Activated CD4-positive, alpha-beta T cell treated with anti-CD3 and anti-CD28 coated beads for 36 hours (primary cell): ENCODE data around the gene AGA. TPM values are rescaled to one million over a fixed set of nuclear protein-coding genes. Genes with fewer than 3 reads are reported as not detected.

Source experiments
- ATAC-seq: fragments of 200-7000 bp; cut with Tn5 transposase; one replicate; pipeline ENCODE4 v1.10.0; 2021; ENCODE audit warnings: mild to moderate bottlenecking, moderate library complexity
- CTCF ChIA-PET: fragments of 350-600 bp; sonication (Branson Sonifier 250); formaldehyde crosslinking; loops from one replicate; lab custom pipeline; 2021; ENCODE audit warnings: antibody characterized with exemption; lab: Charles Lee
- POLR2A ChIA-PET: fragments of 350-600 bp; sonication (Branson Sonifier 250); formaldehyde crosslinking; loops from one replicate; lab custom pipeline; 2021; ENCODE audit warnings: antibody characterized with exemption, inconsistent platforms; lab: Charles Lee
- DNase-seq: peaks from one replicate; pipeline ENCODE4 v3.0.0-alpha.2; 2020
- H3K27ac Mint-ChIP-seq: one replicate; pipeline ENCODE4 v1.8.0; 2021; ENCODE audit warnings: mixed read lengths
- H3K27me3 Mint-ChIP-seq: one replicate; pipeline ENCODE4 v1.8.0; 2021; ENCODE audit warnings: mixed read lengths
- H3K36me3 Mint-ChIP-seq: one replicate; pipeline ENCODE4 v1.8.0; 2021; ENCODE audit warnings: low read depth, mixed read lengths
- H3K4me1 Mint-ChIP-seq: one replicate; pipeline ENCODE4 v1.8.0; 2021; ENCODE audit warnings: mixed read lengths
- H3K4me3 Mint-ChIP-seq: one replicate; pipeline ENCODE4 v1.8.0; 2021; ENCODE audit warnings: mild to moderate bottlenecking, moderate library complexity, mixed read lengths
- H3K9me3 Mint-ChIP-seq: one replicate; pipeline ENCODE4 v1.8.0; 2021; ENCODE audit warnings: low read depth, mixed read lengths
- intact Hi-C, 2 experiments: fragments of 100-400 bp; cut with DNase I in 1 of 2; cut with micrococcal nuclease in 1 of 2; formaldehyde crosslinking; loops; one replicate each; pipeline versions ENCODE4 v1.14.2 to v1.15.1; 2022 to 2024; cut with DNase I, micrococcal nuclease
- total RNA-seq, 2 experiments: library from RNA; stranded (reverse); gene quantifications; one replicate each; pipeline ENCODE4 v1.2.3, GENCODE V29; 2021

Gene AGA
- total RNA-seq, 2 experiments from 2014 or later, result 20.8 to 27.7 TPM

- Mint-ChIP-seq H3K36me3 (peaks cover 2% of the 10 kb centered on the region), H3K27ac (no peak overlapping the region), H3K4me1 (peaks cover 18% of the 10 kb centered on the region), H3K4me3 (no peak overlapping the region), H3K9me3 (no peaks in the 10 kb centered on the region), H3K27me3 (no peaks in the 10 kb centered on the region)
- DNase-seq (no peak), ATAC-seq (no peak)
- CTCF ChIA-PET, result no interaction called here
- POLR2A ChIA-PET, result no interaction called here
- intact Hi-C loops, result no loop called here
Measured at GRCh38 chr4:177446586-177446985, 4.3 kb upstream of the AGA start.

GRCh38 chr4:177444911-177445736 is 2.9 kb upstream of the AGA start:
- peak overlapping the region; percentile 2 for H3K4me3 Mint-ChIP-seq
- H3K9me3 Mint-ChIP-seq, result no peaks in the 10 kb centered on the region
- H3K27me3 Mint-ChIP-seq, result no peaks in the 10 kb centered on the region
- CTCF ChIA-PET, result no interaction called here
- peaks cover 4% of the 10 kb centered on the region for H3K36me3 Mint-ChIP-seq
- H3K4me1 Mint-ChIP-seq, result peaks cover 26% of the 10 kb centered on the region
- POLR2A ChIA-PET, result no interaction called here
- intact Hi-C loops, result loop anchor here in 1 of 2 experiments (5.0 kb wide), 1 partner anchor 193 kb away; no protein-coding TSS in a partner anchor
- DNase-seq (no peak), ATAC-seq (no peak)
- no peak overlapping the region for H3K27ac Mint-ChIP-seq

- Mint-ChIP-seq H3K4me3 (peak overlapping the region; percentile 97), H3K36me3 (peaks cover 10% of the 10 kb centered on the region), H3K27ac (peak overlapping the region; percentile 100), H3K27me3 (no peaks in the 10 kb centered on the region), H3K4me1 (peaks cover 17% of the 10 kb centered on the region), H3K9me3 (no peaks in the 10 kb centered on the region)
- DNase-seq (peak; percentile 51), ATAC-seq (peak; percentile 21)
- CTCF ChIA-PET, result interaction anchor here (1.0 to 1.8 kb wide), 6 partner anchors 10 to 192 kb away, joined by 3 to 8 read pairs (median 3); no protein-coding TSS in a partner anchor
- intact Hi-C loops, result loop anchor here (2.0 to 5.0 kb wide), 3 partner anchors 36 to 189 kb away; no protein-coding TSS in a partner anchor
- POLR2A ChIA-PET, result interaction anchor here (0.5 to 2.1 kb wide), 5 partner anchors 38 to 132 kb away, joined by 3 to 9 read pairs (median 6); partner anchors contain the start of gene NEIL3
Measured at GRCh38 chr4:177441061-177441802, 1.0 kb downstream of the AGA start.

- Mint-ChIP-seq H3K4me3 (no peak overlapping the region), H3K36me3 (peaks cover 22% of the 10 kb centered on the region), H3K27me3 (no peaks in the 10 kb centered on the region), H3K27ac (no peak overlapping the region), H3K9me3 (no peaks in the 10 kb centered on the region), H3K4me1 (peaks cover 12% of the 10 kb centered on the region)
- POLR2A ChIA-PET, result no interaction called here
- intact Hi-C loops, result no loop called here
- ATAC-seq (no peak), DNase-seq (no peak)
- CTCF ChIA-PET, result interaction anchor here (0.5 kb wide), 1 partner anchor 25 kb away, joined by 3 read pairs; no protein-coding TSS in a partner anchor
Measured at GRCh38 chr4:177436456-177436855, 5.8 kb downstream of the AGA start.

- no peak overlapping the region for H3K4me3 Mint-ChIP-seq
- CTCF ChIA-PET, result interaction anchor here (1.1 to 2.6 kb wide), 2 partner anchors 26 to 184 kb away, joined by 3 to 9 read pairs; no protein-coding TSS in a partner anchor
Measured at GRCh38 chr4:177434667-177435066, 7.6 kb downstream of the AGA start.

GRCh38 chr4:177427192-177427591 is 15.0 kb downstream of the AGA start:
- no peak for DNase-seq
- H3K4me1 Mint-ChIP-seq, result no peaks in the 10 kb centered on the region
- intact Hi-C loops, result no loop called here

More at GRCh38 chr4:177434667-177435066, 7.6 kb downstream of the AGA start:
- DNase-seq (no peak), ATAC-seq (no peak)
- intact Hi-C loops, result no loop called here
- POLR2A ChIA-PET, result no interaction called here
- Mint-ChIP-seq H3K9me3 (no peaks in the 10 kb centered on the region), H3K27me3 (no peaks in the 10 kb centered on the region), H3K4me1 (peaks cover 2% of the 10 kb centered on the region), H3K27ac (no peak overlapping the region), H3K36me3 (peaks cover 22% of the 10 kb centered on the region)

GRCh38 chr4:177419434-177419833 is 22.8 kb downstream of the AGA start:
- H3K27ac Mint-ChIP-seq, result no peak overlapping the region
- no peaks in the 10 kb centered on the region for H3K27me3 Mint-ChIP-seq

More at GRCh38 chr4:177427192-177427591, 15.0 kb downstream of the AGA start:
- Mint-ChIP-seq H3K27me3 (peaks cover 2% of the 10 kb centered on the region), H3K9me3 (no peaks in the 10 kb centered on the region), H3K4me3 (no peak overlapping the region), H3K36me3 (peaks cover 4% of the 10 kb centered on the region), H3K27ac (no peak overlapping the region)
- CTCF ChIA-PET, result no interaction called here
- POLR2A ChIA-PET, result no interaction called here
- no peak for ATAC-seq

GRCh38 chr4:177413656-177414055 is 28.6 kb downstream of the AGA start:
- H3K27ac Mint-ChIP-seq, result no peak overlapping the region
- no peaks in the 10 kb centered on the region for H3K4me1 Mint-ChIP-seq
- no peaks in the 10 kb centered on the region for H3K27me3 Mint-ChIP-seq
- POLR2A ChIA-PET, result no interaction called here
- H3K4me3 Mint-ChIP-seq, result no peak overlapping the region
- ATAC-seq (no peak), DNase-seq (no peak)
- H3K36me3 Mint-ChIP-seq, result no peaks in the 10 kb centered on the region
- CTCF ChIA-PET, result no interaction called here
- intact Hi-C loops, result no loop called here
- no peaks in the 10 kb centered on the region for H3K9me3 Mint-ChIP-seq

More at GRCh38 chr4:177419434-177419833, 22.8 kb downstream of the AGA start:
- ChIA-PET CTCF (no interaction called here), POLR2A (no interaction called here)
- Mint-ChIP-seq H3K4me3 (no peak overlapping the region), H3K9me3 (peaks cover 8% of the 10 kb centered on the region), H3K4me1 (no peaks in the 10 kb centered on the region), H3K36me3 (no peaks in the 10 kb centered on the region)
- no peak for ATAC-seq
- intact Hi-C loops, result no loop called here
- no peak for DNase-seq

GRCh38 chr4:177413076-177413475 is 29.2 kb downstream of the AGA start:
- Mint-ChIP-seq H3K4me3 (no peak overlapping the region), H3K4me1 (no peaks in the 10 kb centered on the region), H3K9me3 (no peaks in the 10 kb centered on the region), H3K27me3 (no peaks in the 10 kb centered on the region), H3K27ac (no peak overlapping the region), H3K36me3 (no peaks in the 10 kb centered on the region)
- DNase-seq (no peak), ATAC-seq (no peak)
- ChIA-PET CTCF (no interaction called here), POLR2A (no interaction called here)
- intact Hi-C loops, result no loop called here

- no peaks in the 10 kb centered on the region for H3K9me3 Mint-ChIP-seq
- no peak overlapping the region for H3K27ac Mint-ChIP-seq
- CTCF ChIA-PET, result interaction anchor here (0.7 kb wide), 1 partner anchor 24 kb away, joined by 3 read pairs; no protein-coding TSS in a partner anchor
- no peaks in the 10 kb centered on the region for H3K27me3 Mint-ChIP-seq
- intact Hi-C loops, result no loop called here
- H3K4me3 Mint-ChIP-seq, result no peak overlapping the region
- no peaks in the 10 kb centered on the region for H3K36me3 Mint-ChIP-seq
- no peak for DNase-seq
- POLR2A ChIA-PET, result no interaction called here
- no peaks in the 10 kb centered on the region for H3K4me1 Mint-ChIP-seq
- ATAC-seq, result no peak
Measured at GRCh38 chr4:177411996-177412395, 30.2 kb downstream of the AGA start.

- Mint-ChIP-seq H3K9me3 (no peaks in the 10 kb centered on the region), H3K4me1 (no peaks in the 10 kb centered on the region), H3K27ac (no peak overlapping the region), H3K4me3 (no peak overlapping the region), H3K27me3 (no peaks in the 10 kb centered on the region), H3K36me3 (no peaks in the 10 kb centered on the region)
- CTCF ChIA-PET, result no interaction called here
- POLR2A ChIA-PET, result no interaction called here
- intact Hi-C loops, result no loop called here
- DNase-seq (no peak), ATAC-seq (no peak)
Measured at GRCh38 chr4:177410566-177410965, 31.7 kb downstream of the AGA start.
